Vagina (tissue), 2 donors: Measurements from ENCODE around the gene ZCCHC4.

ENCODE experiments used
- POLR2A ChIP-seq, 2 donors: fragments of 450-650 bp; IDR thresholded peaks; one replicate each; pipeline ENCODE4 v1.6.1; 2017; ENCODE audit warnings: antibody characterized with exemption in 2 of 2, mild to moderate bottlenecking in 2 of 2, moderate library complexity in 2 of 2
- TF ChIP-seq, protein P1 (sequence below), 3 experiments: fragments of 450-650 bp in 2 of 3; fragments of 200-600 bp in 1 of 3; sonication (generic) in 1 of 3; IDR thresholded peaks; one replicate each; pipeline ENCODE4 v1.5.1; 2017 to 2019; ENCODE audit warnings: antibody characterized with exemption in 3 of 3, mild to moderate bottlenecking in 2 of 3, moderate library complexity in 2 of 3

DNA sequence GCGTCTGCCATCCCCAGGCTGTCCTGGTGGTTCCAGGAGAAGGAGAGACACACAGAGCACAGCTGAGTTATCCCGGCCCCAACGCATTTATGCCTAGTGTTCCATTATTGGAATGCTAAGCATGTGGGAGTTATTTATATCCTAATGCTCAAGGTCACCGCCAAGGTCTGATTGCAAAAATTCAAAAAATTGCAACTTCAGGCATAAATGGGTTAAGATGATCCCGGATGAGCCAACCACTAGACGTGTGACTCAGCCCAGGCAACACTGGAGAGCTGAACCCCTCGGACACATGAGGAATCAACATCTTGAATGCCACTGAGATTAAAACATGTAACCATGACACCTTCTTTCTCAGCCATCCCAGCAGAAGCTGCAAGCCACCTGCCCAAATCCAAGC lies 3.8 kb upstream of the ZCCHC4 start:
- TF ChIP-seq, protein P1, sequence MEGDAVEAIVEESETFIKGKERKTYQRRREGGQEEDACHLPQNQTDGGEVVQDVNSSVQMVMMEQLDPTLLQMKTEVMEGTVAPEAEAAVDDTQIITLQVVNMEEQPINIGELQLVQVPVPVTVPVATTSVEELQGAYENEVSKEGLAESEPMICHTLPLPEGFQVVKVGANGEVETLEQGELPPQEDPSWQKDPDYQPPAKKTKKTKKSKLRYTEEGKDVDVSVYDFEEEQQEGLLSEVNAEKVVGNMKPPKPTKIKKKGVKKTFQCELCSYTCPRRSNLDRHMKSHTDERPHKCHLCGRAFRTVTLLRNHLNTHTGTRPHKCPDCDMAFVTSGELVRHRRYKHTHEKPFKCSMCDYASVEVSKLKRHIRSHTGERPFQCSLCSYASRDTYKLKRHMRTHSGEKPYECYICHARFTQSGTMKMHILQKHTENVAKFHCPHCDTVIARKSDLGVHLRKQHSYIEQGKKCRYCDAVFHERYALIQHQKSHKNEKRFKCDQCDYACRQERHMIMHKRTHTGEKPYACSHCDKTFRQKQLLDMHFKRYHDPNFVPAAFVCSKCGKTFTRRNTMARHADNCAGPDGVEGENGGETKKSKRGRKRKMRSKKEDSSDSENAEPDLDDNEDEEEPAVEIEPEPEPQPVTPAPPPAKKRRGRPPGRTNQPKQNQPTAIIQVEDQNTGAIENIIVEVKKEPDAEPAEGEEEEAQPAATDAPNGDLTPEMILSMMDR (IDR thresholded peaks at IDR 0.05), result no peak
- TF ChIP-seq POLR2A (IDR thresholded peaks at IDR 0.05), result no peak
